ENCODE data around the gene PTPRK.

The PTPRK gene

GRCh38 chr6:128057541-128057940, 462.9 kb downstream of the PTPRK start:
- TF ChIP-seq CTCF (IDR thresholded peaks at IDR 0.05; ENCODE audit: low read depth, low read length), result no peak
- DNase-seq, result no peak
- H3K4me3 ChIP-seq (ENCODE audit: low read depth, low read length), result no peak overlapping the region

GRCh38 chr6:128053109-128053508, 467.3 kb downstream of the PTPRK start:
- DNase-seq, result no peak
- Histone ChIP-seq H3K27ac (no peak overlapping the region), H3K4me3 (ENCODE audit: low read depth, low read length) (no peak overlapping the region), H3K36me3 (no peaks in the 10 kb centered on the region), H3K27me3 (ENCODE audit: insufficient read depth, low read depth, severe bottlenecking) (no peaks in the 10 kb centered on the region), H3K9me3 (ENCODE audit: severe bottlenecking) (no peaks in the 10 kb centered on the region)
- TF ChIP-seq CTCF (IDR thresholded peaks at IDR 0.05; ENCODE audit: low read depth, low read length), result no peak

More at GRCh38 chr6:128057541-128057940, 462.9 kb downstream of the PTPRK start:
- no peaks in the 10 kb centered on the region for H3K36me3 ChIP-seq
- H3K9me3 ChIP-seq (ENCODE audit: severe bottlenecking), result no peaks in the 10 kb centered on the region
- H3K27ac ChIP-seq, result no peak overlapping the region
- H3K27me3 ChIP-seq (ENCODE audit: insufficient read depth, low read depth, severe bottlenecking), result no peaks in the 10 kb centered on the region

- Histone ChIP-seq H3K27me3 (ENCODE audit: insufficient read depth, low read depth, severe bottlenecking) (no peaks in the 10 kb centered on the region), H3K27ac (no peak overlapping the region), H3K36me3 (no peaks in the 10 kb centered on the region), H3K4me3 (ENCODE audit: low read depth, low read length) (no peak overlapping the region), H3K9me3 (ENCODE audit: severe bottlenecking) (no peaks in the 10 kb centered on the region)
- no peak for TF ChIP-seq CTCF (IDR thresholded peaks at IDR 0.05; ENCODE audit: low read depth, low read length)
- no peak for DNase-seq
These were observed 472.4 kb downstream of the PTPRK start for GRCh38 chr6:128047989-128048388.

GRCh38 chr6:128046033-128046432, 474.4 kb downstream of the PTPRK start:
- Histone ChIP-seq H3K27ac (no peak overlapping the region), H3K27me3 (ENCODE audit: insufficient read depth, low read depth, severe bottlenecking) (no peaks in the 10 kb centered on the region), H3K36me3 (no peaks in the 10 kb centered on the region), H3K4me3 (ENCODE audit: low read depth, low read length) (no peak overlapping the region), H3K9me3 (ENCODE audit: severe bottlenecking) (no peaks in the 10 kb centered on the region)
- no peak for TF ChIP-seq CTCF (IDR thresholded peaks at IDR 0.05; ENCODE audit: low read depth, low read length)
- no peak for DNase-seq

- no peak for DNase-seq
- Histone ChIP-seq H3K27me3 (ENCODE audit: insufficient read depth, low read depth, severe bottlenecking) (no peaks in the 10 kb centered on the region), H3K9me3 (ENCODE audit: severe bottlenecking) (no peaks in the 10 kb centered on the region), H3K4me3 (ENCODE audit: low read depth, low read length) (no peak overlapping the region), H3K27ac (no peak overlapping the region), H3K36me3 (no peaks in the 10 kb centered on the region)
- no peak for TF ChIP-seq CTCF (IDR thresholded peaks at IDR 0.05; ENCODE audit: low read depth, low read length)
These were observed 480.9 kb downstream of the PTPRK start for GRCh38 chr6:128039543-128039942.

- Histone ChIP-seq H3K4me3 (ENCODE audit: low read depth, low read length) (no peak overlapping the region), H3K27ac (no peak overlapping the region), H3K9me3 (ENCODE audit: severe bottlenecking) (no peaks in the 10 kb centered on the region), H3K27me3 (ENCODE audit: insufficient read depth, low read depth, severe bottlenecking) (no peaks in the 10 kb centered on the region), H3K36me3 (no peaks in the 10 kb centered on the region)
- TF ChIP-seq CTCF (IDR thresholded peaks at IDR 0.05; ENCODE audit: low read depth, low read length), result no peak
- peak; percentile 27 for DNase-seq
These were observed 483.4 kb downstream of the PTPRK start for GRCh38 chr6:128036808-128037570.
